OCI-LY7 (cell line): Measurements from ENCODE around the gene UBE2U.

Experiments
- EZH2phosphoT487 ChIP-seq: fragments of 200-600 bp; sonication (generic); IDR thresholded peaks from 2 replicates; pipeline ENCODE4 v1.6.1; 2018; ENCODE audit warnings: low read depth, borderline replicate concordance, mild to moderate bottlenecking, mixed run types, antibody characterized with exemption, low read length, moderate library complexity, mixed read lengths
- TF ChIP-seq, protein P1 (sequence below): fragments of 200-600 bp; sonication (generic); conservative IDR thresholded peaks from 2 replicates; pipeline ENCODE4 v1.5.1; 2014; ENCODE audit warnings: mild to moderate bottlenecking, antibody characterized with exemption, low read length, moderate library complexity, mixed read lengths

DNA sequence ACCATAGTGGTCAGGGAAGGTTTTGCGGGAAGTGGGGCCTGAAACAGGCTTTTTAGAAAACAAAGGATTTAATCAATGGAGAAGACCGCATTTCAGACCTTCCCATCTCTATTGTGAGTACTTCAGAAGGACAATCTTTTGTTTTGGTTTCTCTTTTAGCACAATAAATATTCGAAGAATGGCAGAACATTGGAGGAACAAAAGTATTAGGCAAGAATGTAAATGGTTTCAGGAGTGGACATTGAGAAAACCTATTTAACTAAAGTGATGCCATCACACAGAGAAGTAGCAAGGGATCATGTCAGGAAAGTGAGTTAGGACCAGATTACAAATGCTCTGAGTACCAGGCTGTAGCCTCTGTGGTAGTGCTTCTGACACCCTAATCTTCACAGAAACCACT is 26.8 kb upstream of the UBE2U start:
- TF ChIP-seq, protein P1, sequence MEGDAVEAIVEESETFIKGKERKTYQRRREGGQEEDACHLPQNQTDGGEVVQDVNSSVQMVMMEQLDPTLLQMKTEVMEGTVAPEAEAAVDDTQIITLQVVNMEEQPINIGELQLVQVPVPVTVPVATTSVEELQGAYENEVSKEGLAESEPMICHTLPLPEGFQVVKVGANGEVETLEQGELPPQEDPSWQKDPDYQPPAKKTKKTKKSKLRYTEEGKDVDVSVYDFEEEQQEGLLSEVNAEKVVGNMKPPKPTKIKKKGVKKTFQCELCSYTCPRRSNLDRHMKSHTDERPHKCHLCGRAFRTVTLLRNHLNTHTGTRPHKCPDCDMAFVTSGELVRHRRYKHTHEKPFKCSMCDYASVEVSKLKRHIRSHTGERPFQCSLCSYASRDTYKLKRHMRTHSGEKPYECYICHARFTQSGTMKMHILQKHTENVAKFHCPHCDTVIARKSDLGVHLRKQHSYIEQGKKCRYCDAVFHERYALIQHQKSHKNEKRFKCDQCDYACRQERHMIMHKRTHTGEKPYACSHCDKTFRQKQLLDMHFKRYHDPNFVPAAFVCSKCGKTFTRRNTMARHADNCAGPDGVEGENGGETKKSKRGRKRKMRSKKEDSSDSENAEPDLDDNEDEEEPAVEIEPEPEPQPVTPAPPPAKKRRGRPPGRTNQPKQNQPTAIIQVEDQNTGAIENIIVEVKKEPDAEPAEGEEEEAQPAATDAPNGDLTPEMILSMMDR, result no peak
- TF ChIP-seq EZH2phosphoT487, result no peak
